SU-DHL-6 (cell line): ENCODE measurements around the gene RAE1.

Experiments used
- H2AFZ ChIP-seq: fragments of 200-600 bp; sonication (generic); 2 replicates; pipeline ENCODE4 v1.6.1; 2014; ENCODE audit warnings: low read depth, mild to moderate bottlenecking, moderate library complexity, mixed read lengths, antibody characterized with exemption, low read length; ENCODE audit not compliant: severe bottlenecking
- H3F3A ChIP-seq: fragments of 200-600 bp; shearing (Covaris generic); 2 replicates; pipeline ENCODE4 v1.6.0; 2016; ENCODE audit warnings: antibody characterized with exemption, mild to moderate bottlenecking; ENCODE audit not compliant: insufficient read depth
- H3K27ac ChIP-seq: fragments of 200-600 bp; sonication (generic); 2 replicates; pipeline ENCODE4 v1.5.1; 2016; ENCODE audit warnings: low read depth, mild to moderate bottlenecking, low read length, moderate library complexity, mixed read lengths
- H3K27me3 ChIP-seq: fragments of 200-600 bp; sonication (generic), shearing (Covaris generic); 2 replicates; pipeline ENCODE4 v1.6.0; 2014; ENCODE audit warnings: mild to moderate bottlenecking, low read length
- H3K36me3 ChIP-seq: fragments of 200-600 bp; sonication (generic); 2 replicates; pipeline ENCODE4 v1.6.1; 2014; ENCODE audit warnings: mild to moderate bottlenecking, low read length, mixed read lengths
- H3K4me2 ChIP-seq: fragments of 300-600, 200-600 bp; shearing (Covaris generic), sonication (generic); 2 replicates; pipeline ENCODE4 v1.6.0; 2014; ENCODE audit warnings: low read length, low read depth, mild to moderate bottlenecking; ENCODE audit not compliant: poor library complexity, severe bottlenecking
- H3K4me3 ChIP-seq: fragments of 200-600 bp; sonication (generic); 2 replicates; pipeline ENCODE4 v1.5.1; 2014; ENCODE audit warnings: antibody characterized with exemption, low read length, mild to moderate bottlenecking, mixed read lengths; ENCODE audit not compliant: insufficient read depth, poor library complexity, severe bottlenecking
- H3K79me2 ChIP-seq: fragments of 200-600 bp; sonication (generic); 2 replicates; pipeline ENCODE4 v1.6.1; 2014; ENCODE audit warnings: mild to moderate bottlenecking, low read length, moderate library complexity; ENCODE audit not compliant: insufficient read depth
- H3K9ac ChIP-seq: fragments of 200-600 bp; sonication (generic); 2 replicates; pipeline ENCODE4 v1.7.0; 2014; ENCODE audit warnings: mild to moderate bottlenecking, low read length
- H3K9me2 ChIP-seq: fragments of 200-600 bp; sonication (generic); replicated peaks from 2 replicates; pipeline ENCODE4 v1.6.1; 2014; ENCODE audit warnings: low read length; ENCODE audit not compliant: insufficient read depth
- H3K9me3 ChIP-seq: fragments of 200-600 bp; sonication (generic); 2 replicates; pipeline ENCODE4 v1.6.1; 2014; ENCODE audit warnings: low read length, mixed read lengths; ENCODE audit not compliant: insufficient read depth
- H4K20me1 ChIP-seq: fragments of 200-600 bp; sonication (generic); 2 replicates; pipeline ENCODE4 v1.6.1; 2014; ENCODE audit warnings: low read depth, mild to moderate bottlenecking, antibody characterized with exemption, low read length, moderate library complexity, mixed read lengths
- CTCF ChIP-seq: fragments of 200-600 bp; sonication (generic); IDR thresholded peaks from one replicate; pipeline ENCODE4 v1.5.1; 2017; ENCODE audit warnings: antibody characterized with exemption, mild to moderate bottlenecking, low read length, moderate library complexity; ENCODE audit not compliant: insufficient read depth, poor library complexity, severe bottlenecking
- EZH2phosphoT487 ChIP-seq: fragments of 200-600 bp; sonication (generic), shearing (Covaris generic); conservative IDR thresholded peaks from 2 replicates; pipeline ENCODE4 v1.6.1; 2018; ENCODE audit warnings: mild to moderate bottlenecking, antibody characterized with exemption, low read length, moderate library complexity, mixed read lengths

RAE1 gene

GRCh38 chr20:57384486-57384885 lies 33.4 kb downstream of the RAE1 start:
- TF ChIP-seq CTCF (no peak), EZH2phosphoT487 (no peak)
- Histone ChIP-seq H3K79me2 (no peaks in the 10 kb centered on the region), H3K36me3 (no peaks in the 10 kb centered on the region), H3K4me3 (no peak overlapping the region), H3K9me2 (no peaks in the 10 kb centered on the region), H2AFZ (no peak overlapping the region), H3K4me2 (no peak overlapping the region), H3K9ac (no peak overlapping the region), H3K27ac (no peak overlapping the region), H3F3A (peaks cover 24% of the 10 kb centered on the region), H3K9me3 (no peaks in the 10 kb centered on the region), H3K27me3 (no peaks in the 10 kb centered on the region), H4K20me1 (no peaks in the 10 kb centered on the region)

- H4K20me1 ChIP-seq: no peaks in the 10 kb centered on the region
- H3K4me3 ChIP-seq: no peak overlapping the region
- H3F3A ChIP-seq: peaks cover 24% of the 10 kb centered on the region
- H2AFZ ChIP-seq: no peak overlapping the region
- no peaks in the 10 kb centered on the region for H3K36me3 ChIP-seq
- H3K4me2 ChIP-seq: no peak overlapping the region
- no peaks in the 10 kb centered on the region for H3K27me3 ChIP-seq
- no peak for TF ChIP-seq CTCF
- TF ChIP-seq EZH2phosphoT487: no peak
- H3K79me2 ChIP-seq: no peaks in the 10 kb centered on the region
- no peaks in the 10 kb centered on the region for H3K9me3 ChIP-seq
- no peak overlapping the region for H3K27ac ChIP-seq
- no peak overlapping the region for H3K9ac ChIP-seq
- H3K9me2 ChIP-seq: no peaks in the 10 kb centered on the region
Measured at GRCh38 chr20:57384953-57385761, 34.1 kb downstream of the RAE1 start.

- Histone ChIP-seq H3K9ac (no peak overlapping the region), H3K27me3 (no peaks in the 10 kb centered on the region), H2AFZ (no peak overlapping the region), H3K36me3 (no peaks in the 10 kb centered on the region), H3K27ac (no peak overlapping the region), H3K9me3 (no peaks in the 10 kb centered on the region), H4K20me1 (no peaks in the 10 kb centered on the region), H3K9me2 (no peaks in the 10 kb centered on the region), H3K4me3 (no peak overlapping the region), H3F3A (peaks cover 30% of the 10 kb centered on the region), H3K4me2 (no peak overlapping the region), H3K79me2 (no peaks in the 10 kb centered on the region)
- TF ChIP-seq CTCF (no peak), EZH2phosphoT487 (no peak)
Measured at GRCh38 chr20:57385940-57386339, 34.9 kb downstream of the RAE1 start.
